ENCODE measurements around the gene SETD1B.
A peak's percentile ranks its signal among the peaks of the same experiment; 100 is the strongest.
"Not testable (repeated sequence)": the region's sequence is repeated elsewhere in the genome, so short reads cannot be mapped to it uniquely, and the experiment has no call there.

SETD1B gene

GRCh38 chr12:121781484-121781997, 22.3 kb upstream of the SETD1B start:
- peak; percentile 38 for DNase-seq

- no peak for DNase-seq
Observed at GRCh38 chr12:121781998-121782979, 21.5 kb upstream of the SETD1B start.

GRCh38 chr12:121783766-121784165, 20.0 kb upstream of the SETD1B start:
- DNase-seq = no peak

GRCh38 chr12:121784460-121784859, 19.3 kb upstream of the SETD1B start:
- no peak for DNase-seq

- DNase-seq = no peak
Observed at GRCh38 chr12:121786440-121786825, 17.4 kb upstream of the SETD1B start.

GRCh38 chr12:121787063-121788025, 16.5 kb upstream of the SETD1B start:
- DNase-seq = no peak

GRCh38 chr12:121788176-121788818, 15.5 kb upstream of the SETD1B start:
- no peak for DNase-seq

GRCh38 chr12:121789233-121789781, 14.5 kb upstream of the SETD1B start:
- DNase-seq = no peak

- DNase-seq = no peak
Observed at GRCh38 chr12:121789800-121790728, 13.7 kb upstream of the SETD1B start.

- DNase-seq = not testable (repeated sequence)
Observed at GRCh38 chr12:121790785-121791184, 13.0 kb upstream of the SETD1B start.

- no peak for DNase-seq
Observed at GRCh38 chr12:121791671-121792551, 11.9 kb upstream of the SETD1B start.

- no peak for DNase-seq
Observed at GRCh38 chr12:121792607-121793439, 11.0 kb upstream of the SETD1B start.

GRCh38 chr12:121793440-121793837, 10.4 kb upstream of the SETD1B start, which contains the start of gene RHOF:
Gene RHOF (minus strand): TSS chr12:121793688. CDS start chr12:121793633, 55 bp downstream.
- no peak for DNase-seq

GRCh38 chr12:121793838-121794533, 9.8 kb upstream of the SETD1B start:
- peak; percentile 85 for DNase-seq

- no peak for DNase-seq
Observed at GRCh38 chr12:121794534-121795033, 9.2 kb upstream of the SETD1B start.

GRCh38 chr12:121795034-121795968, 8.5 kb upstream of the SETD1B start:
- peak; percentile 63 for DNase-seq
